Stimulated activated CD8-positive, alpha-beta memory T cell treated with anti-CD3 and anti-CD28 coated beads, Interleukin-2, amount 100 ng/mL, for 1 hour (primary cell): ENCODE measurements around the gene DBF4B.
A peak's percentile ranks its signal among the peaks of the same experiment; 100 is the strongest.

Experiments used
- DNase-seq, 2 donors: peaks; one replicate each; pipeline ENCODE4 v3.0.0-alpha.2; 2020; ENCODE audit warnings: low read depth in 2 of 2

Gene DBF4B

GRCh38 chr17:44777394-44778348 lies 69.2 kb downstream of the DBF4B start:
- DNase-seq: no peak

DNA sequence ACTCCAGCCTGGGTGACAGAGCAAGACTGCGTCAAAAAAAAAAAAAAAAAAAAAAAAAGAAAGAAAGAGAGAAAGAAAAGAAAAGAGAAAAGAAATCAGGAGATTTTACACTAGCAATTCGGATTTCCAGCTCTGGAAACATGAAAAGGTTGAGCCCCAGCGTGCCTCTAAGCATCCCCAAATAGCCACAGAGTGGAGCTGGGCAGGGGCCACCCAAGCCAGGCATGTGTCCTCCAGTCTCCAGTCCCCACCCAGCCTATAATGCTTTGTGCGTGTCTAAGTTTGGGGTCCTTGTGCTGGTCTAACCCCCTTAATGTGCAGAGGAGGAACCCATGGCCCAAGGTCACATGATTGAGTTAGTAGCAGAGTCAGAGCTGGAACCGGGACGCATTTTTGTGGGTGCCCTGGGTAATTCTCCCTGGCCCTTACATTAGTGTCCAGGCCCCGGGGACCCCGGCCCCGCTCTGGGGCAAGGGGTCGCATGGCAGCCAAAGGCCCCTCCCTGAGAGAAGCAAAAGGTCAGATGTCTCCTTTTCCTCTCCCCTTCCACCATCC lies 70.3 kb downstream of the DBF4B start:
- DNase-seq: no peak

- peak; percentile 66 to 72 for DNase-seq
These were observed 71.0 kb downstream of the DBF4B start for GRCh38 chr17:44779211-44780025.

DNA sequence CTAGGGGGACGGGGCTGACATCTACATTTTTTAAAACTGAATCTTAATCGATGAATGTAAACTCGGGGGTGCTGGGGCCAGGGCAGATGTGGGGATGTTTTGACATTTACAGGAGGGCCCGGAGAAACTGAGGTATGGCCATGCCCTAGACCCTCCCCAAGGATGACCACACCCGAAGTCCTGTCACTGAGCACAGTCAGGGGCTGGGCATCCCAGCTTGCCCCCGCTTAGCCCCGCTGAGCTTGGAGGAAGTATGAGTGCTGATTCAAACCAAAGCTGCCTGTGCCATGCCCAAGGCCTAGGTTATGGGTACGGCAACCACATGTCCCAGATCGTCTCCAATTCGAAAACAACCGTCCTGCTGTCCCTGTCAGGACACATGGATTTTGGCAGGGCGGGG lies 71.7 kb downstream of the DBF4B start:
- no peak for DNase-seq

DNA sequence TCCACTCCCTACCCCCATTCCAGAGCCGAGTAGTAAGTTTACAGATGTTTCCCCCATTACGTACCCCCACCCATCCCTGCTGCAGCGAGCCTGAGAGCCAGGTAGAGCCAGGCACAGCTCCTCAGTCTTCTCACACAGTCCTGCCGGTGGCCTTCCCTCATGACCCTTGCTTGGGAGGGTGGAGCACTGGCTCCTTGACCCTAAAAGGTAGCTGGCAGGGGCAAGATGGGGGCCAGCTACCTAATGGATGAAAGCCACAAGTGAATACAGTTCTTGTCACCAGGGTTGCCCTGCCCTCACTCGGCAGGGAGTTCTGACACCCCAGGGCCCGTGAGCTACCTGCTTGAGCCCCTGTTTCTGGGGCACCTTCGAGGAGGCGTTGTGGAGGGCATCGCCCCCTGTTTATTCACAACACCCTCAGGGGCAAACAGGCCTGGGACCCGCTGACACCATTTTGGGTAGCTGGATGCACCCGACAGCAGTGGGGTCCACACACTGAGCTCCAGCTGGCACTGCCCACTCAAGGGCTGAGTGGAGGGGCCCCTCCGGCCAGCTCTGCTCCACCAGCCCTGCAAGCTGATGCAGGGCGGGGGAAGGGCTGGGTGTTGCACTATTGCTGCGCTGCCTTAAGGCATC lies 72.5 kb downstream of the DBF4B start:
- no peak for DNase-seq

GRCh38 chr17:44781551-44782325 lies 73.3 kb downstream of the DBF4B start:
- DNase-seq: no peak

DNA sequence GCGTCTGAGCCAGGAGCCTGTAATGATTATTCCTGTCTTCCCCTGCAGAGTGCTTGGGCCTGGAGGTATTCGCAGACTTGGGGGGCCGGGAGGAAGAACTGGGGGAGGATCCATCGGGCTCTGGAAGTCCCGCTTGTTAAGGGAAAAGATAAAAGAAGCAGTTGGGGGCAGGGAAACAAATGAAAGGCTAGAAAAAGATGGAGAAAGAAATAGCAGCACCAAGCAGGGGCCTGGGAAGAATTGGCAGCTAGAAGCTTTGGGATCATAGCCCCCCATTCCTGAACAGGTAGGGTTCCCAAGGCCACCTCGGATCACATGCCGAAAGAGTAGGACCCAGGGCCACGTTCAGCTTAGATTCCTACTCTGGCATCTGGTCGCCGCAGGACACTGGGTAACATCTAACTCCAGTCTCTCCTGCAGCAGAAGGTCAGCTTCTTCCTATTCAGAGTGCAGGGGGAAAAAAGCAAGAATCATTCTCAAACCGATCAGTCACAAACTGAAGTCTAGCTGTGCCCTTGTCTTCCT lies 73.9 kb downstream of the DBF4B start:
- DNase-seq: no peak

DNA sequence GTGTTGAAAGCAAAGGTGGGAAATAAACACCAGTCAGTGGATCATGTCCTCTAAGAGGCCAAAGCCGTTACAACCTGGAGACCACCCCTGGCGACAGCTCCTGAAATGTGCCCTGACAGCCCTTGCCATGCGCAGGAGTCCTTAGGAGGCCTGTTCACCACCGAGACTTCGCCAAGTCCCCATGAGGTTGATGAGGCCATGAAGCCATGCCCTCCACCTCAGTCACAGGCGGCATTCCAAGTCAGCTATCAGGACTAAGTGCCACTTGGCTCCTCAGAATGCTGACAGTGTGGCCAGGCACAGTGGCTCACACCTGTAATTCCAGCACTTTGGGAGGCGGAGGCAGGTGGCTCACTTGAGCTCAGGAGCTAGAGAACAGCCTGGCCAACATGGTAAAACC lies 77.5 kb downstream of the DBF4B start:
- no peak for DNase-seq

- no peak for DNase-seq
These were observed 78.2 kb downstream of the DBF4B start for GRCh38 chr17:44786551-44787081.

- DNase-seq: no peak
These were observed 78.9 kb downstream of the DBF4B start for GRCh38 chr17:44787271-44787940.

DNA sequence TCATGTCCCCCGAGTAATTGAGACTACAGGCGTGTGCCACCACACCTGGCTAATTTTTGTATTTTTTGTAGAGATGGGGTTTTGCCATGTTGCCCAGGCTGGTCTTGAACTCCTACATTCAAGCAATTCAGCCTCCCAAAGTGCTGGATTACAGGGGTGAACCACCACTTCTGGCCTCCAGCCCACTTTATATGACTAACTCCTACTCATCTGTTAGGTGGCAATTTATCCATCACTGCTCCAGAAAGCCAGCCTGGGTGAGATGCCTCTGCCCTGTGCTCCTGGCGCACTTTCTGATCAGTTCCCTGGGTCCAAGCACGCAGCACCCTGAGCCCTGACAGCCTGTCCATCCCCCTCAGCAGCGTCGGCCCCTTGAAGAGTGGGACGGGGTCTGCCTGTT lies 79.7 kb downstream of the DBF4B start:
- no peak for DNase-seq

DNA sequence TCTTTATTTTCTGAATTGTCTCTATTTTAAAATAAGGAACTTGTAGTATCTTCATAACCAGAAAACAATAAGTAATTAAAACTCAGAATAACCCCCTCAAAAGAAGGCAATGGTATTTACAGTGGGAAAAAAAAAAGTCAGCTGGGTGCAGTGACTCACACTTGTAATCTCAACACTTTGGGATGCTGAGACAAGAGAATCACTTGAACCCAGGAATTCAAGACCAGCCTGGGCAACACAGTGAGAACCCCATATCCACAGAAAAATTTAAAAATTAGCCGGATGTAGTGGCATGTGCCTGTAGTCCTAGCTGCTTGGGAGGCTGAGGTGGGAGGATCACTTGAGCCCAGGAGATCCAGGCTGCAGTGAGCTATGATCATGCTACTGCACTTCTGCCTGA lies 83.8 kb downstream of the DBF4B start:
- DNase-seq: no peak

DNA sequence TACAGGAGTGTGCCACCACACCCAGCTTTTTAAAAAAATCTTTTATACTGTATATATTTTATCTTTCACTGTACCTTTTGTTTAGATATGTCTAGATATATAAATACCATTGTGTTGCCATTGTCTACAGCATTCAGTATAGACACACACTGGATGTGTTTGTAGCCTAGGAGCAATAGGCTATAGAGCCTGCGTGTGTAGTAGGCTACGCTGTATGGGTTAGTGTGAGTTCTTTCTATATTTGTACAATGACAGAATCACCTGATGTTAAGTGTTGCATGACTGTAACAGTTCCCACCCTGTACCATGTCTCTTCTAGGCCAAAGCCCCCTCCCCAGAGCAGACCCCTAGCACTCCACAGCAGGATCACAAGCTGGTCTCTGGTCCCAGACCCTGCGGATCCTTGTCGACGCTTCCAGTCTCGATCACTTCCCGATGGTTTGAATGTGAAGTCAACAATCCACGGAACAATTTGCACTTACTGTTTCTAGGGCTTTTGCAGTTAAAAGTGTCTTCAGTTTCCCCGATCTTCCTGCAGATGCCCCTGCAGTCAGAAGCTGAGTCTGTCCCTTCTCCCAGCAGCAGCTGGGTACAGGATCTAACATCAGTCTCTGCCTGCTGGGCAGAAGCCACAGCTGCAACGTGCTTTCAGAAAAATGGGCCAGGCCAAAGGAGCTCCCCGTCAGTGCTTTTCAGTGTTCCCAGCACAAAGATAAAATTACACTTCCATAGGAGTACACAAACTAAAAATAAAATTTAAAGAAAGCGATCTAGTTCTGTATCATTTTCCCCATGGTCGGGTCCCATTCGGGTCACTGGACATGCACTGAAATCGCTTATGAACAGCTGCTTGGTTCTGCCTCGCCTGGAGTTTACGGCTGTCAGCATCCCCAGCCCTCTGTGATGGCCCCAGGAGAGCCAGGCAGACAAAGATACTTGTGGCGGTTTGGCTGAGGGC lies 85.7 kb downstream of the DBF4B start:
- DNase-seq: no peak

GRCh38 chr17:44794851-44795413 lies 86.5 kb downstream of the DBF4B start:
- no peak for DNase-seq

DNA sequence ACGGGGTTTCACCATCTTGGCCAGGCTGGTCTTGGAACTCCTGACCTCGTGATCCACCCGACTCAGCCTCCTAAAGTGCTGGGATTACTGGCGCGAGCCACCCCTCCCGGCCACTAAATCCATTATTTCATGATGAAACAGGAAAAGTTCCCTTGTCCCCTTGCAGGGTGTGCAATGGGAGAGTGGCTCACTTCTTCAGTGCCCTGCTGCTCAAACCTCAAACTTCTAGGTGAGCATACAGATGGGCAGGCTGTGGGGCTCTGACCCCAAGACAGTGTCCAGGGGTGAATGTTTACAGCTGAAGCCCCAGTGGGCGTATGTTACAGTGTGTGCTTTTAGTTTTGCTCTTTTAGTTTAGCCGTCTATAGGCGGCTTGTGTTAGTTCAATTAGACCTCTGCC lies 87.0 kb downstream of the DBF4B start:
- no peak for DNase-seq

GRCh38 chr17:44795928-44796327 lies 87.5 kb downstream of the DBF4B start:
- DNase-seq: no peak

DNA sequence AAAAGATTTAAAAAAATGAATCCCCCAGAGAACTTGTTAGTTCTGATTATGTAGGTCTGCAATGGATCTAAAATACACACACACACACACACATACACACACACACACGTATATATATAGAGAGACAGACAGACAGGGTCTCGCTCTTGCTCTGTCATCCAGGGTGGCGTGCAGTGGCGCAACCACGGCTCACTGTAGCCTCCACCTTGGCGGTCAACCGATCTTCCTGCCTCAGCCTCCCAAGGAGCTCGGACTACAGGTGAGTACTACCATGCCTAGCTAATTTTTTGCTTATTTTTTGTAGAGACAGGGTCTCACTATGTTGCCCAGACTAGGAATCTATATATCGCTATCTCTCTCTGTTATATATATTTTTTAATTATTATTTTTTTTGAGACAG lies 88.3 kb downstream of the DBF4B start:
- DNase-seq: no peak

- DNase-seq: no peak
These were observed 89.3 kb downstream of the DBF4B start for GRCh38 chr17:44797802-44798201.

- no peak for DNase-seq
These were observed 89.9 kb downstream of the DBF4B start for GRCh38 chr17:44798356-44798755.
